ENCODE results near the gene TTC3. TPM values are rescaled to one million over a fixed set of nuclear protein-coding genes. Genes with fewer than 3 reads are reported as not detected.

The TTC3 gene
- total RNA-seq, 1 donor from 2014 or later, result 235 TPM

DNA sequence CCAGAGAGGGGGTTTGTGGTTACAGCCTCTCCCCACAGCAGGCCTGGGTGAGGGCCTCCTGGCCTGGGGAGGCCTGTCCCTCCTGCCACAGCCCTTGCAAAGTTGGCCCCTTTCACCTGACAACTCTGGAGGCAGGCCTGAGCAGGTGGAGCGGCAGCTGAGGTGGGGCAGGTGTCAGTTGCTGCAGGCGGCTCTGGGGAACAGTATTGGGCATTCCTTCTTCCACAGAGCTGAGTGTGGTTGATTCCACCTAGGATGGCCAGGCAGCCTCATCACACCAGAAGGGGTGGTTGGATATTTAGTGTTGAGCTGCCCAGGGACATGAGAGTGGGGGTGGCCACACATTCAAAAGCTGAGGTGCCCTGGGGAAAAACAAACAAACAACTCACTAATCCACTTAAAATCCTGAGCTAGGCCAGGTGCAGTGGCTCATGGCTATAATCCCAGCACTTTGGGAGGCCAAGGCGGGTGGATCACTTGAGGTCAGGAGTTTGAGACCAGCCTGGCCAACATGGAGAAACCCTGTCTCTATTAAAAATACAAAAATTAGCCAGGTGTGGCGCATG is 31.3 kb upstream of the TTC3 start:
- TF ChIP-seq CTCF (IDR thresholded peaks at IDR 0.05; ENCODE audit: partially characterized antibody, unreplicated experiment), result no peak

GRCh38 chr21:37043818-37044217 is 29.2 kb upstream of the TTC3 start:
- Mint-ChIP-seq H3K36me3 (ENCODE audit: unreplicated experiment) (peaks cover 7% of the 10 kb centered on the region), H3K4me1 (ENCODE audit: low read depth, unreplicated experiment) (no peaks in the 10 kb centered on the region), H3K27ac (ENCODE audit: unreplicated experiment) (no peak overlapping the region), H3K4me3 (ENCODE audit: unreplicated experiment) (no peak overlapping the region), H3K9me3 (ENCODE audit: unreplicated experiment) (peaks cover 7% of the 10 kb centered on the region), H3K27me3 (ENCODE audit: unreplicated experiment) (no peaks in the 10 kb centered on the region)
- TF ChIP-seq CTCF (IDR thresholded peaks at IDR 0.05; ENCODE audit: partially characterized antibody, unreplicated experiment), result no peak
- no peak for DNase-seq

More for the DNA sequence above, 31.3 kb upstream of the TTC3 start:
- Mint-ChIP-seq H3K9me3 (ENCODE audit: unreplicated experiment) (peaks cover 1% of the 10 kb centered on the region), H3K36me3 (ENCODE audit: unreplicated experiment) (no peaks in the 10 kb centered on the region), H3K4me1 (ENCODE audit: low read depth, unreplicated experiment) (no peaks in the 10 kb centered on the region), H3K27ac (ENCODE audit: unreplicated experiment) (no peak overlapping the region), H3K4me3 (ENCODE audit: unreplicated experiment) (no peak overlapping the region), H3K27me3 (ENCODE audit: unreplicated experiment) (peaks cover 1% of the 10 kb centered on the region)
- DNase-seq, result no peak

DNA sequence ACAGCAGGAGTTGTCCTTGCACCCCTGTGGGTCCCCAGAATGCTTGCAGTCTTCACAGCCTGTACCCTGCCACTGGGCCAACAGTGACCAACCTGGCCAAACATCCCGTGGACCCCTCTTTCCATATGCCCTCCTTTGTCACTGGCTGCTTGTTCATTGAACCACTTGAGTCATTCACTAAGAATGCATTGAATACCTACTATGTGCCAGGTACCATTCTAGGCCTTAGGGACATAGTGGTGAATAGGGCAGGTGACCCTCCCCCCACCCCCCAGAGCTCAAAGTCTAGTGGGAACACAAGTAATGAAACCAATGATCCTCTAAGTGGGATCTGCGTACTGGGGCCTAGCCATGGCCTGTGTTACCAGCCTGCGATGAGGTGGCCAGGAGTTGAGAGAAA is 28.4 kb upstream of the TTC3 start:
- Mint-ChIP-seq H3K4me3 (ENCODE audit: unreplicated experiment) (no peak overlapping the region), H3K27me3 (ENCODE audit: unreplicated experiment) (no peaks in the 10 kb centered on the region), H3K4me1 (ENCODE audit: low read depth, unreplicated experiment) (no peaks in the 10 kb centered on the region), H3K9me3 (ENCODE audit: unreplicated experiment) (peaks cover 7% of the 10 kb centered on the region), H3K27ac (ENCODE audit: unreplicated experiment) (no peak overlapping the region), H3K36me3 (ENCODE audit: unreplicated experiment) (peaks cover 7% of the 10 kb centered on the region)
- no peak for DNase-seq
- no peak for TF ChIP-seq CTCF (IDR thresholded peaks at IDR 0.05; ENCODE audit: partially characterized antibody, unreplicated experiment)

DNA sequence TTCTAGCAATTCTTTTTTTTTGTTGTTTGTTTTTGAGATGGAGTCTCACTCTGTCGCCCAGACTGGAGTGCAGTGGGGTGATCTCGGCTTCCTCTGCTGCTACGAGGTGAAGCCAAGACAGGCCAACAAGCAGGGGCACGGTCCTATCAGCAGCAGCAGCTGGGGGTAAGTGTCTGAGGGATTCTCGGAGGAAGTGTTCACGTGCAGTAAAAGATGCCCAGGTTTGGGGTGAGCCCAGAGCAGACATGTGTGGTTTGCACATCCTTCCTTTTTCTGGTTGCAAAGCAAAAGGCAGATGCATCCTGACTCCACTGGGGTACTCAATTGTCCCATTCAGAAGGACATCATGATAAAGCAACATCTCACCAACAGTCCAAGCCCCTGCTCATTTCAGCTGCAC is 27.9 kb upstream of the TTC3 start:
- no peak for TF ChIP-seq CTCF (IDR thresholded peaks at IDR 0.05; ENCODE audit: partially characterized antibody, unreplicated experiment)
- Mint-ChIP-seq H3K27me3 (ENCODE audit: unreplicated experiment) (no peaks in the 10 kb centered on the region), H3K9me3 (ENCODE audit: unreplicated experiment) (peaks cover 7% of the 10 kb centered on the region), H3K4me1 (ENCODE audit: low read depth, unreplicated experiment) (no peaks in the 10 kb centered on the region), H3K4me3 (ENCODE audit: unreplicated experiment) (no peak overlapping the region), H3K27ac (ENCODE audit: unreplicated experiment) (no peak overlapping the region), H3K36me3 (ENCODE audit: unreplicated experiment) (peaks cover 7% of the 10 kb centered on the region)
- no peak for DNase-seq

GRCh38 chr21:37045556-37045955 is 27.5 kb upstream of the TTC3 start:
- H3K27ac Mint-ChIP-seq (ENCODE audit: unreplicated experiment), result no peak overlapping the region
- H3K27me3 Mint-ChIP-seq (ENCODE audit: unreplicated experiment), result no peaks in the 10 kb centered on the region
- H3K9me3 Mint-ChIP-seq (ENCODE audit: unreplicated experiment), result peaks cover 7% of the 10 kb centered on the region
- no peak for DNase-seq
- H3K4me3 Mint-ChIP-seq (ENCODE audit: unreplicated experiment), result no peak overlapping the region
- H3K4me1 Mint-ChIP-seq (ENCODE audit: low read depth, unreplicated experiment), result no peaks in the 10 kb centered on the region
- peaks cover 7% of the 10 kb centered on the region for H3K36me3 Mint-ChIP-seq (ENCODE audit: unreplicated experiment)
- TF ChIP-seq CTCF (IDR thresholded peaks at IDR 0.05; ENCODE audit: partially characterized antibody, unreplicated experiment), result no peak

Data from glutamatergic neuron (in vitro differentiated cells).